HG03521 (cell line): ENCODE measurements around the gene LGALS9C.
"Not testable (repeated sequence)": the region's sequence is repeated elsewhere in the genome, so short reads cannot be mapped to it uniquely, and the experiment has no call there.

Source experiments
- ATAC-seq: cut with Tn5 transposase; IDR thresholded peaks from one replicate; pipeline ENCODE4 v1.9.1; 2021; ENCODE audit warnings: mild to moderate bottlenecking, moderate library complexity; ENCODE audit not compliant: unreplicated experiment

The LGALS9C gene

GRCh38 chr17:18476508-18477308, at the start of gene LGALS9C:
TSS of gene LGALS9C (plus strand) at chr17:18476789. CDS start at chr17:18476855, 66 bp downstream.
- ATAC-seq = peak; percentile 81

GRCh38 chr17:18432206-18432605, 44.4 kb upstream of the LGALS9C start:
- ATAC-seq = not testable (repeated sequence)

- not testable (repeated sequence) for ATAC-seq
These were observed 37.1 kb upstream of the LGALS9C start for GRCh38 chr17:18439465-18439870.

GRCh38 chr17:18442093-18442492, 34.5 kb upstream of the LGALS9C start:
- ATAC-seq = not testable (repeated sequence)

- not testable (repeated sequence) for ATAC-seq
These were observed 34.1 kb upstream of the LGALS9C start for GRCh38 chr17:18442532-18442931.

GRCh38 chr17:18447476-18448205, 28.9 kb upstream of the LGALS9C start:
- not testable (repeated sequence) for ATAC-seq

- ATAC-seq = not testable (repeated sequence)
These were observed 28.3 kb upstream of the LGALS9C start for GRCh38 chr17:18448311-18448710.

- ATAC-seq = not testable (repeated sequence)
These were observed 26.8 kb upstream of the LGALS9C start for GRCh38 chr17:18449833-18450232.

- ATAC-seq = not testable (repeated sequence)
These were observed 25.6 kb upstream of the LGALS9C start for GRCh38 chr17:18450998-18451397.

- ATAC-seq = not testable (repeated sequence)
These were observed 24.6 kb upstream of the LGALS9C start for GRCh38 chr17:18451969-18452368.

GRCh38 chr17:18459035-18459434, 17.6 kb upstream of the LGALS9C start:
- ATAC-seq = not testable (repeated sequence)

- ATAC-seq = not testable (repeated sequence)
These were observed 12.6 kb upstream of the LGALS9C start for GRCh38 chr17:18463831-18464502.

- not testable (repeated sequence) for ATAC-seq
These were observed 10.2 kb upstream of the LGALS9C start for GRCh38 chr17:18466250-18466983.

- not testable (repeated sequence) for ATAC-seq
These were observed 9.6 kb upstream of the LGALS9C start for GRCh38 chr17:18467001-18467400.

GRCh38 chr17:18468472-18469171, 8.0 kb upstream of the LGALS9C start:
- ATAC-seq = not testable (repeated sequence)

- ATAC-seq = not testable (repeated sequence)
These were observed 6.8 kb upstream of the LGALS9C start for GRCh38 chr17:18469837-18470236.

- not testable (repeated sequence) for ATAC-seq
These were observed 6.2 kb upstream of the LGALS9C start for GRCh38 chr17:18470345-18470930.

GRCh38 chr17:18473967-18474366, 2.6 kb upstream of the LGALS9C start:
- not testable (repeated sequence) for ATAC-seq

- not testable (repeated sequence) for ATAC-seq
These were observed 1.8 kb upstream of the LGALS9C start for GRCh38 chr17:18474754-18475153.
